ENCODE data around the gene ACOXL. TPM values are rescaled to one million over a fixed set of nuclear protein-coding genes. Genes with fewer than 3 reads are reported as not detected.

Gene ACOXL
- total RNA-seq, 5 donors from 2014 or later (not counting 1 experiment from before 2014, with no cell fraction given): 0.10 TPM; not detected in 4

DNA sequence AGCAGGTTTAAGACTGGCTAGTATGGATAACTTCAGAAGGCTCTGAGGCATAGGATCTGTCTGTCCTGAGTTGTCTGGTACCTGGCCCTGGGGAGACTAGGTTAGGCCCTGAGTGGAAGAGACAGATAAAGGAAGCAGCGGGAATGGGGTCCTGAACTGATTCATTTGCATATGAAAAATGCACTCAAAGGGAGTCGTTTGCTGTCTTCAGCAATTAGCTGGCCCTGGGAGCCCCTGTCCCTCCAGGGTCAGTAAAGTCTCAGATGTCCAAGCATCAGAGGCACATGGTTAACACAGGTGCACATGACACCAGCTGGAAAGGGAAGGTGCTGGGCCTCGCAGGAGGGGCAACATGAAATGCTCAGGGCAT lies 172.4 kb downstream of the ACOXL start:
- Mint-ChIP-seq H3K36me3 (no peaks in the 10 kb centered on the region), H3K4me3 (no peak overlapping the region), H3K27ac (no peak overlapping the region), H3K4me1 (peaks cover 0 to 8% (median 2%) of the 10 kb centered on the region in 3 donors), H3K9me3 (peaks cover 0 to 4% (median under 1%) of the 10 kb centered on the region in 3 donors), H3K27me3 (peaks cover 0 to 4% of the 10 kb centered on the region in 2 donors)
- CTCF ChIA-PET: interaction anchor here in 1 of 2 donors (0.6 kb wide), 1 partner anchor 10 kb away, joined by 8 read pairs; no protein-coding TSS in a partner anchor
- H3K27me3 ChIP-seq (replicated peaks in 1 of 2; ENCODE audit: control insufficient read depth in 2 of 2, extremely low read depth in 1 of 2, insufficient read depth in 2 of 2, low read length in 1 of 2): peaks cover 0 to 8% of the 10 kb centered on the region in 2 experiments
- no peaks in the 10 kb centered on the region for H3K9me3 ChIP-seq
- no peaks in the 10 kb centered on the region for H3K4me1 ChIP-seq (ENCODE audit: control insufficient read depth in 1 of 2, extremely low read depth in 1 of 2, insufficient read depth in 2 of 2, low read length in 2 of 2)
- H3K27ac ChIP-seq (ENCODE audit: low read length): no peak overlapping the region
- POLR2A ChIA-PET: interaction anchor here in 1 of 2 donors (0.6 kb wide), 1 partner anchor 343 kb away, joined by 8 read pairs; no protein-coding TSS in a partner anchor
- WGBS (ENCODE audit: insufficient coverage): 79% methylated on average over 3 of the region's 3 CpGs
- no peak for ATAC-seq (replicated peaks in 1 of 4)
- H3K4me3 ChIP-seq (ENCODE audit: control insufficient read depth in 1 of 2, extremely low read depth in 1 of 2, low read length in 1 of 2): no peak overlapping the region
- no peak for DNase-seq
- H3K36me3 ChIP-seq (ENCODE audit: control insufficient read depth in 2 of 2, extremely low read depth in 1 of 2, insufficient read depth in 1 of 2, low read length in 1 of 2): no peaks in the 10 kb centered on the region

DNA sequence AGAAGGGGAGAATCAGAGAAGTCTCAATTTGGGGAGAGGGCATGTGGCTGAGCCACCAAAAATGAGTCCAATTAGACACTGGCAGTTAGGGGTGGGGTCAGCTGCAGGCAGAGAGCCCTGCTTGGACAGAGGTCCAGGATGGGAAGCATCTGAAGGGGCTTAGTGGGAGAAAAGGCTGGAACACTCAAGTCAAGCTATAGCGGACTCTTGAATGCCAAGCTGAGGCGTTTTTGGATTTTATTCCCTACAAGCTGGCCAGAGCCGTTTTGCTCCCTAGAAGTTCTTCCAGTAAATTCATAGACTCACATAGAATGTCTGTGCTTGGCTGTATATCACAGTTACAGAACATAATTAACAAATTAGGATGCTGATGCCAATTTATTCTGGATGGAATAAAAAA lies 172.8 kb downstream of the ACOXL start:
- Mint-ChIP-seq H3K4me3 (no peak overlapping the region), H3K4me1 (peaks cover 0 to 8% (median 2%) of the 10 kb centered on the region in 3 donors), H3K9me3 (peaks cover 0 to 4% (median 4%) of the 10 kb centered on the region in 3 donors), H3K27me3 (peaks cover 0 to 4% of the 10 kb centered on the region in 2 donors), H3K36me3 (no peaks in the 10 kb centered on the region), H3K27ac (no peak overlapping the region)
- peaks cover 0 to 8% of the 10 kb centered on the region in 2 experiments for H3K27me3 ChIP-seq (replicated peaks in 1 of 2; ENCODE audit: control insufficient read depth in 2 of 2, extremely low read depth in 1 of 2, insufficient read depth in 2 of 2, low read length in 1 of 2)
- ChIA-PET POLR2A (interaction anchor here in 1 of 2 donors (0.6 kb wide), 1 partner anchor 342 kb away, joined by 8 read pairs; no protein-coding TSS in a partner anchor), CTCF (interaction anchor here in 1 of 2 donors (0.6 kb wide), 1 partner anchor 11 kb away, joined by 8 read pairs; no protein-coding TSS in a partner anchor)
- ATAC-seq (replicated peaks in 1 of 4) (no peak), DNase-seq (no peak)
- no peaks in the 10 kb centered on the region for H3K36me3 ChIP-seq (ENCODE audit: control insufficient read depth in 2 of 2, extremely low read depth in 1 of 2, insufficient read depth in 1 of 2, low read length in 1 of 2)
- no peaks in the 10 kb centered on the region for H3K4me1 ChIP-seq (ENCODE audit: control insufficient read depth in 1 of 2, extremely low read depth in 1 of 2, insufficient read depth in 2 of 2, low read length in 2 of 2)
- H3K27ac ChIP-seq (ENCODE audit: low read length): no peak overlapping the region
- no peaks in the 10 kb centered on the region for H3K9me3 ChIP-seq
- no peak overlapping the region for H3K4me3 ChIP-seq (ENCODE audit: control insufficient read depth in 1 of 2, extremely low read depth in 1 of 2, low read length in 1 of 2)
- WGBS (ENCODE audit: insufficient coverage): 100% methylated on average over 2 of the region's 3 CpGs

DNA sequence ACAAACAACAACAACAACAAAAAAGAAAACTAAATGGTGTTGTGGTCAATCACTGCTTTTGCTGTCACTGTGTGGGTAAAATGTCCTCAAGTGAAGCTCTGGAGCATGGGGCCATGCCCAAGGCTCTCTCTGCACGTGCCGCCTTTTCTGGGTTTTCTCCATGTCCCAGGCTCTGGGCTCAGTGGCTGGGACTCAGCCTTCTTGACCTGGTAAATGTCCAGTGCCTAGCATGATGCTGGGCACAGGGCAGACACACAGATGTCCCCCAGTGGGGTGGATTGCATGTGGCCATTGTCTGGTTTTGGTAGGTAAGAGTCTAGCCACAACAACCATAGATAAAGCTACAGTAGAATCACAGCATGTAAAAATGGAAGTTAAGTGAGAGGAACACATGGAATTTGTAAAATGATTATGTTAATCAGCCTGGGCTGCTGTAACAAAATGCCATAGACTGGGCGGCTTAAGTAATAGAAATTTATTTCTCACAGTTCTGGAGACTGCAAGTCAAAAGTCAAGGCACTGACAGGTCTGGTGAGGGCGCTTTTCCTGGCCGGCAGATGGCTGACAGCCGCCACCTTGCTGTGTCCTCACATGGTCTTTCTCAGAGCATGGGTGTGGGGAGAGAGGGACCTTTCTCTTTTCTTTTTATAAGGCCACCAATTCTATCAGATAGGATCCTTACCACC lies 174.4 kb downstream of the ACOXL start:
- 100% methylated on average over 5 of the region's 6 CpGs for WGBS (ENCODE audit: insufficient coverage)
- Mint-ChIP-seq H3K27ac (no peak overlapping the region), H3K27me3 (peaks cover 0 to 2% of the 10 kb centered on the region in 2 donors), H3K4me3 (no peak overlapping the region), H3K4me1 (peaks cover 0 to 8% (median 2%) of the 10 kb centered on the region in 3 donors), H3K9me3 (peaks cover 8 to 14% (median 14%) of the 10 kb centered on the region in 3 donors), H3K36me3 (peaks cover 6% of the 10 kb centered on the region)
- ChIA-PET CTCF (no interaction called here), POLR2A (interaction anchor here in 1 of 2 donors (0.7 kb wide), 1 partner anchor 30 kb away, joined by 3 read pairs; no protein-coding TSS in a partner anchor)
- DNase-seq (no peak), ATAC-seq (replicated peaks in 1 of 4) (no peak)
- no peak overlapping the region for H3K4me3 ChIP-seq (ENCODE audit: control insufficient read depth in 1 of 2, extremely low read depth in 1 of 2, low read length in 1 of 2)
- peaks cover 0 to 8% of the 10 kb centered on the region in 2 experiments for H3K27me3 ChIP-seq (replicated peaks in 1 of 2; ENCODE audit: control insufficient read depth in 2 of 2, extremely low read depth in 1 of 2, insufficient read depth in 2 of 2, low read length in 1 of 2)
- H3K9me3 ChIP-seq: peaks cover 7% of the 10 kb centered on the region
- no peak overlapping the region for H3K27ac ChIP-seq (ENCODE audit: low read length)
- H3K4me1 ChIP-seq (ENCODE audit: control insufficient read depth in 1 of 2, extremely low read depth in 1 of 2, insufficient read depth in 2 of 2, low read length in 2 of 2): no peaks in the 10 kb centered on the region
- no peaks in the 10 kb centered on the region for H3K36me3 ChIP-seq (ENCODE audit: control insufficient read depth in 2 of 2, extremely low read depth in 1 of 2, insufficient read depth in 1 of 2, low read length in 1 of 2)

DNA sequence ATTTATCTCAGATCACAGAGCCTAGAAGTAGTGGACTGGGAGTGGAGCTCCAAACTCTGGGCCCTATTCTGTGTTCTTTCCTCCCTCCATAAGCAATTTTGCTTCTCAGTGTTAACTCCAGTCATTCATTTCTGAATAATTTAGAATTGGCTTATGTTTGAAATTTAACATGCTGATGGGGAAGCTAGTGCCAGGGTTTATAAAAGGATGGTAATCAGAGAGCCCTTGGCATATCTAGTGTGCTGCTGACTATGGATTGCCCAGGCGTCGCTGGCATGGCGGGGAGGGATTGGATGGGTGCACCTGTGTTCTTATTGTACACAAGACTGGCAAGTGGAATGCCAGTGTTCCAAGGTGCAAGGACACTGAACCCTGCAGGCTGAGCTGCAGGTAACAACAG lies 177.1 kb downstream of the ACOXL start:
- CTCF ChIA-PET: no interaction called here
- WGBS (ENCODE audit: insufficient coverage): 100% methylated on average over 2 of the region's 3 CpGs
- H3K4me3 ChIP-seq (ENCODE audit: control insufficient read depth in 1 of 2, extremely low read depth in 1 of 2, low read length in 1 of 2): no peak overlapping the region
- DNase-seq (no peak), ATAC-seq (replicated peaks in 1 of 4) (no peak)
- H3K4me3 Mint-ChIP-seq: no peak overlapping the region
- no peak overlapping the region for H3K27ac ChIP-seq (ENCODE audit: low read length)
- H3K4me1 Mint-ChIP-seq: peaks cover 0 to 4% (median under 1%) of the 10 kb centered on the region in 3 donors
- H3K9me3 ChIP-seq: peaks cover 7% of the 10 kb centered on the region
- POLR2A ChIA-PET: no interaction called here
- H3K9me3 Mint-ChIP-seq: peaks cover 13 to 18% (median 17%) of the 10 kb centered on the region in 3 donors
- no peak overlapping the region for H3K27ac Mint-ChIP-seq
- H3K27me3 Mint-ChIP-seq: peaks cover 5 to 8% of the 10 kb centered on the region in 2 donors
- no peaks in the 10 kb centered on the region for H3K36me3 ChIP-seq (ENCODE audit: control insufficient read depth in 2 of 2, extremely low read depth in 1 of 2, insufficient read depth in 1 of 2, low read length in 1 of 2)
- H3K27me3 ChIP-seq (replicated peaks in 1 of 2; ENCODE audit: control insufficient read depth in 2 of 2, extremely low read depth in 1 of 2, insufficient read depth in 2 of 2, low read length in 1 of 2): peaks cover 0 to 5% of the 10 kb centered on the region in 2 experiments
- no peaks in the 10 kb centered on the region for H3K4me1 ChIP-seq (ENCODE audit: control insufficient read depth in 1 of 2, extremely low read depth in 1 of 2, insufficient read depth in 2 of 2, low read length in 2 of 2)
- H3K36me3 Mint-ChIP-seq: peaks cover 6% of the 10 kb centered on the region

DNA sequence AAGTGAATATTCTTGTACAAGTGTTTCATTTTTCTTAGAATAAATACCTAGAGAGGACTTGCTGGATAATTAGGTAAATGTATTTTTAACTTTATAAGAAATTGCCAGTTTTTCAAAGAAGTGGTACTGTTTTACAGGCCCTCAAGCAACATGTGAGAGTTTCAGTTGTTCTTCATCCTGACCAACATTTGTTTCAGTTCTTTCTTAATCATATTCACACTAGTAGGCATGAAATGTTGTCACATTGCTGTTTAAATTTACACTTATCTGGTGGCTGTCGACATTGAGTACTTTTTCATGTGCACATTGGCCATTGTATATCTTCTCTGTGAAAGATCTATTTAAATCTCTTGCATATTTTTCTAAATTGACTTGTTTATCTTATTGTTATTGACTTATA lies 178.1 kb downstream of the ACOXL start:
- H3K9me3 Mint-ChIP-seq: peaks cover 13 to 18% (median 15%) of the 10 kb centered on the region in 3 donors
- no peak overlapping the region for H3K4me3 Mint-ChIP-seq
- H3K27ac Mint-ChIP-seq: no peak overlapping the region
- DNase-seq (no peak), ATAC-seq (replicated peaks in 1 of 4) (no peak)
- Histone ChIP-seq H3K4me3 (ENCODE audit: control insufficient read depth in 1 of 2, extremely low read depth in 1 of 2, low read length in 1 of 2) (no peak overlapping the region), H3K9me3 (peaks cover 7% of the 10 kb centered on the region), H3K27me3 (replicated peaks in 1 of 2; ENCODE audit: control insufficient read depth in 2 of 2, extremely low read depth in 1 of 2, insufficient read depth in 2 of 2, low read length in 1 of 2) (no peaks in the 10 kb centered on the region), H3K4me1 (ENCODE audit: control insufficient read depth in 1 of 2, extremely low read depth in 1 of 2, insufficient read depth in 2 of 2, low read length in 2 of 2) (no peaks in the 10 kb centered on the region), H3K27ac (ENCODE audit: low read length) (no peak overlapping the region), H3K36me3 (ENCODE audit: control insufficient read depth in 2 of 2, extremely low read depth in 1 of 2, insufficient read depth in 1 of 2, low read length in 1 of 2) (no peaks in the 10 kb centered on the region)
- ChIA-PET CTCF (no interaction called here), POLR2A (no interaction called here)
- WGBS (ENCODE audit: insufficient coverage): no CpG with 5 or more reads among the region's 1 CpG
- H3K4me1 Mint-ChIP-seq: no peaks in the 10 kb centered on the region
- peaks cover 6% of the 10 kb centered on the region for H3K36me3 Mint-ChIP-seq
- H3K27me3 Mint-ChIP-seq: peaks cover 5 to 6% of the 10 kb centered on the region in 2 donors

DNA sequence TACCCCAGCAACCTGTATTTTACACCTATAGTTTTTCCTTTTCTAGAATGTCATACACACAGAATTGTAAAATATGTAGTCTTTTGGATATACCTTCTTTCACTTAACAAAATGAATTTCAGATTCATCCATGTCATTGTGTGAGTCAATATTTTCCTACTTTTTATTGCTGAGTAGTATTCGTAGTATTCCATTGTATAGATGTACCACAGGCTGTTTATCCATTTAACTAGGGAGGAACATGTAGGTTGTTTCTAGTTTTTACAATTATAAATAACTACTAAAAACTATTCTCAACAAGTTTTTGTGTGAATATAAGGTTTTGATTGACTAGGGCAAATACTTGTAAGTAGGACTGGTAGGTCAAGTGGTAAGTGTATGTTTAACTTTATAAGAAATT lies 187.4 kb downstream of the ACOXL start:
- Mint-ChIP-seq H3K4me1 (no peaks in the 10 kb centered on the region), H3K36me3 (no peaks in the 10 kb centered on the region), H3K4me3 (no peak overlapping the region), H3K9me3 (peaks cover 0 to 19% (median 3%) of the 10 kb centered on the region in 3 donors), H3K27ac (no peak overlapping the region), H3K27me3 (peaks cover 0 to 15% of the 10 kb centered on the region in 2 donors)
- DNase-seq (no peak), ATAC-seq (replicated peaks in 1 of 4) (no peak)
- ChIA-PET POLR2A (no interaction called here), CTCF (interaction anchor here in 1 of 2 donors (0.6 kb wide), 1 partner anchor 176 kb away, joined by 3 read pairs; no protein-coding TSS in a partner anchor)
- Histone ChIP-seq H3K9me3 (no peaks in the 10 kb centered on the region), H3K27ac (ENCODE audit: low read length) (no peak overlapping the region), H3K4me1 (ENCODE audit: control insufficient read depth in 1 of 2, extremely low read depth in 1 of 2, insufficient read depth in 2 of 2, low read length in 2 of 2) (no peaks in the 10 kb centered on the region), H3K4me3 (ENCODE audit: control insufficient read depth in 1 of 2, extremely low read depth in 1 of 2, low read length in 1 of 2) (no peak overlapping the region), H3K27me3 (replicated peaks in 1 of 2; ENCODE audit: control insufficient read depth in 2 of 2, extremely low read depth in 1 of 2, insufficient read depth in 2 of 2, low read length in 1 of 2) (no peaks in the 10 kb centered on the region), H3K36me3 (ENCODE audit: control insufficient read depth in 2 of 2, extremely low read depth in 1 of 2, insufficient read depth in 1 of 2, low read length in 1 of 2) (no peaks in the 10 kb centered on the region)
- WGBS (ENCODE audit: insufficient coverage): no CpG with 5 or more reads among the region's 1 CpG
